ENCODE measurements around the gene POLR3A. TPM values are rescaled to one million over a fixed set of nuclear protein-coding genes. Genes with fewer than 3 reads are reported as not detected.

The POLR3A gene
- total RNA-seq, 2 experiments from 2014 or later, result 6.7 to 6.9 TPM

DNA sequence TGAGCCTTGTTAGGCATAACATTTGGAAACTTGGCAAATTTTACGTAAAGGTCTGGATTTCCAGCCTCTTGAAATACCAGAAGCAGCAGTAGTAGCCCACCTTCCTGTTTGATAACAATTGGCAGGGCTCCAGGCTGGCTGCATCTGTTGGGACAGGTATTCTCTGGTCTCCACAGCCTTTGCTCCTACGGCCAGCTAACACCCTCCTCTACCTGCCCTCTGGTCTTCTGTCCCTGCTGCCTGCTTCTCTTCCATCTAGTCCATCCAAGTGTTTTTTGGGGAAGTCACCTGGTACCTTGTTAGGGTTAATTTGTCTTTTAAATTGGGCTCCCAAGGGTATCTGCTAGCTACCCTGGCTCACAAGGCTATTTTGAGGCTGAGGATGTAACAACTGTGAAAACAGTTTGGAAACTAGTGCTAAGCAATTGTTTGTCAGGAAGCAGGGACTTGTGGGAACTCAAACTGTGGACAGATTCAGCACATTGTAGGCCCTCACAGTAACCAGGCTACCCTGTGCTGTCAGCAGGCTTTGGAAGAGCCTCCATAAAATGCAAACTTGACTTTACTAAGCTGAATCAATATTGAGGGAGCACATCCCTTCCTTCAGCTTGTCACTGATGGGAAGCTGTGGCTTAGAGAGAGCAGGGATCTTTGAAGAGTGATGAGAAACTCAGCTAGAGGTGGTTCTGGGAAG lies 12.9 kb upstream of the POLR3A start:
- Mint-ChIP-seq H3K4me3 (no peak overlapping the region), H3K27ac (peak overlapping the region; percentile 76), H3K9me3 (no peaks in the 10 kb centered on the region), H3K27me3 (no peaks in the 10 kb centered on the region), H3K36me3 (ENCODE audit: low read depth) (peaks cover 65% of the 10 kb centered on the region), H3K4me1 (ENCODE audit: low read depth) (peaks cover 52% of the 10 kb centered on the region)
- H3K36me3 ChIP-seq (ENCODE audit: insufficient read depth, low read length), result peaks cover 56% of the 10 kb centered on the region
- no peaks in the 10 kb centered on the region for H3K27me3 ChIP-seq (ENCODE audit: control insufficient read depth in 1 of 2, insufficient read depth in 2 of 2, low read length in 2 of 2)
- DNase-seq (no peak), ATAC-seq (ENCODE audit: poor library complexity) (no peak)
- ChIA-PET POLR2A (interaction anchor here (1.0 to 2.2 kb wide), 2 partner anchors 9 to 13 kb away, joined by 3 to 11 read pairs; partner anchors contain the start of genes POLR3A and RPS24), CTCF (interaction anchor here (1.3 kb wide), 1 partner anchor 13 kb away, joined by 3 read pairs; the partner anchor contains the start of gene POLR3A)
- peaks cover 34% of the 10 kb centered on the region for H3K4me1 ChIP-seq (ENCODE audit: insufficient read depth, low read length)
- intact Hi-C loops (cut with DNase I, micrococcal nuclease), result no loop called here
- H3K4me3 ChIP-seq (ENCODE audit: low read length), result no peak overlapping the region
- H3K9me3 ChIP-seq (ENCODE audit: control insufficient read depth in 1 of 2, insufficient read depth in 1 of 2, low read length in 2 of 2), result no peaks in the 10 kb centered on the region
- TF ChIP-seq, protein P1, sequence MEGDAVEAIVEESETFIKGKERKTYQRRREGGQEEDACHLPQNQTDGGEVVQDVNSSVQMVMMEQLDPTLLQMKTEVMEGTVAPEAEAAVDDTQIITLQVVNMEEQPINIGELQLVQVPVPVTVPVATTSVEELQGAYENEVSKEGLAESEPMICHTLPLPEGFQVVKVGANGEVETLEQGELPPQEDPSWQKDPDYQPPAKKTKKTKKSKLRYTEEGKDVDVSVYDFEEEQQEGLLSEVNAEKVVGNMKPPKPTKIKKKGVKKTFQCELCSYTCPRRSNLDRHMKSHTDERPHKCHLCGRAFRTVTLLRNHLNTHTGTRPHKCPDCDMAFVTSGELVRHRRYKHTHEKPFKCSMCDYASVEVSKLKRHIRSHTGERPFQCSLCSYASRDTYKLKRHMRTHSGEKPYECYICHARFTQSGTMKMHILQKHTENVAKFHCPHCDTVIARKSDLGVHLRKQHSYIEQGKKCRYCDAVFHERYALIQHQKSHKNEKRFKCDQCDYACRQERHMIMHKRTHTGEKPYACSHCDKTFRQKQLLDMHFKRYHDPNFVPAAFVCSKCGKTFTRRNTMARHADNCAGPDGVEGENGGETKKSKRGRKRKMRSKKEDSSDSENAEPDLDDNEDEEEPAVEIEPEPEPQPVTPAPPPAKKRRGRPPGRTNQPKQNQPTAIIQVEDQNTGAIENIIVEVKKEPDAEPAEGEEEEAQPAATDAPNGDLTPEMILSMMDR (IDR thresholded peaks at IDR 0.05), result no peak
- H3K27ac ChIP-seq (ENCODE audit: low read depth in 1 of 2, low read length in 2 of 2), result no peak overlapping the region

DNA sequence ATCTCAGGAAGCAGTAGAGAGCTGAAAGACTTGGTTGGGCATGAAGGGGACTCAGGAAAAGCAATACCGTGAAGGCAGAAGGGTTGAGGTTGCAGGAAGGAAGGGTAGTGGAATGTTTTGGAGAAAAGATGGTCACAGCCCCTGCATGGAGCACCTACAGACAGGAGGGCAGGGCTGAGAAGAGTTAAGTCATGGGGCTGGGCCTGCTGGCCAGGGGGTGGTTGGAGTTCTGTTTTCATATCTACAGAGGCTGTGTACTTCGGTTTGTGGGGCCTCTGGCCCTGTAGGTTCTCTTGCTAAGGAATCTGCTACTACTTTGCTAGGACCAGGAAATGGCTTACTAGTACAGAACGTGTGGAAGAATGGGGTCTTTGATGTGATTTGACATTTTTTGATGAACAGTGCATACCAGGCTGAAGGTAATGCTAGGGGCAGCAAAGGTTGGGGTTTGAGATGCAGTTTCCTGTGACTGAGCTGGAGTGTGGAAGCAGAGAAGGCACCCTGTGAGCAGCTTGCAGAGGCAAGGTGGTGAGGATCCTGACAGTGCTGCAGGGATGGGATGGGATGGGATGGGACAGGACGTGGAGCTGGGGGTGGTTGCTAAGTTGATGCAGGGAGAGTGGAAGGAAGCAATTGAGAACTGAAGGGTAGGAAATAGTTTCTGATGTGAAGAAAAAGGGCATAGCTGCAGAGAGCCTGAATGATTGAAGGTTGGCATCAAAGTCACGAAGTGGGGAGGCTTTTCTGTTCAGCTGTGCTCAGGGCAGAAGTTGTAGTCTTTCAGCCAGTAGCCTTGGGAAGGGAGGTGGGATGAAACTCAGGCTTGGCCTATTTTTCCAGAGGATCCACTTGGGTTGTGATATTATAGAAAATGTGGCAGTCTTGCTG lies 12.1 kb upstream of the POLR3A start:
- H3K27me3 ChIP-seq (ENCODE audit: control insufficient read depth in 1 of 2, insufficient read depth in 2 of 2, low read length in 2 of 2), result no peaks in the 10 kb centered on the region
- CTCF ChIA-PET, result no interaction called here
- H3K4me3 ChIP-seq (ENCODE audit: low read length), result no peak overlapping the region
- H3K27ac ChIP-seq (ENCODE audit: low read depth in 1 of 2, low read length in 2 of 2), result no peak overlapping the region
- peaks cover 64% of the 10 kb centered on the region for H3K36me3 ChIP-seq (ENCODE audit: insufficient read depth, low read length)
- TF ChIP-seq, protein P1 (IDR thresholded peaks at IDR 0.05), result no peak
- no peaks in the 10 kb centered on the region for H3K9me3 Mint-ChIP-seq
- H3K4me1 ChIP-seq (ENCODE audit: insufficient read depth, low read length), result peaks cover 33% of the 10 kb centered on the region
- ATAC-seq (ENCODE audit: poor library complexity) (no peak), DNase-seq (no peak)
- peaks cover 57% of the 10 kb centered on the region for H3K4me1 Mint-ChIP-seq (ENCODE audit: low read depth)
- POLR2A ChIA-PET, result interaction anchor here (1.0 to 2.2 kb wide), 2 partner anchors 8 to 12 kb away, joined by 3 to 11 read pairs; partner anchors contain the start of genes POLR3A and RPS24
- intact Hi-C loops (cut with DNase I, micrococcal nuclease), result no loop called here
- H3K27me3 Mint-ChIP-seq, result no peaks in the 10 kb centered on the region
- H3K36me3 Mint-ChIP-seq (ENCODE audit: low read depth), result peaks cover 72% of the 10 kb centered on the region
- no peak overlapping the region for H3K4me3 Mint-ChIP-seq
- peak overlapping the region; percentile 76 for H3K27ac Mint-ChIP-seq
- no peaks in the 10 kb centered on the region for H3K9me3 ChIP-seq (ENCODE audit: control insufficient read depth in 1 of 2, insufficient read depth in 1 of 2, low read length in 2 of 2)

DNA sequence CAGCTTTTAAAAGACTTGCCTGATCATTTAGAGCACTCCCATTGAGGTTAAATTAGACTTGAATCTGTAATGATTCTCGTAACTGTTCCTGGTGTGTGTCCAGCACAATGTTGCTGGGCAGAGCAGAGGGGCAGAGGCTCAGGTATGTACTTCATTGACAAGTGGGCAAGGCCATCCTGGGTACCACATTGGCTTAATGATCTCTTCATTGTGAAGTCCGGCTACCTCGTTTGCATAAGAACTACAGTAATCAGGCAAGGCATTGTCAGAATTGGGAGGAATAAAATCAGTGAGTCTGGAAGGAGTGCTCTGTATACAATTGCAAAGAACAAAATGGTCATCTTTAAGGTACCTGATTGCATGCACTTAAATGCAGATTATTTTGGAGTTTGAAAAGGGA lies 10.4 kb upstream of the POLR3A start:
- peaks cover 78% of the 10 kb centered on the region for H3K36me3 ChIP-seq (ENCODE audit: insufficient read depth, low read length)
- H3K4me1 ChIP-seq (ENCODE audit: insufficient read depth, low read length), result peaks cover 50% of the 10 kb centered on the region
- H3K4me1 Mint-ChIP-seq (ENCODE audit: low read depth), result peaks cover 74% of the 10 kb centered on the region
- H3K27me3 ChIP-seq (ENCODE audit: control insufficient read depth in 1 of 2, insufficient read depth in 2 of 2, low read length in 2 of 2), result no peaks in the 10 kb centered on the region
- TF ChIP-seq, protein P1 (IDR thresholded peaks at IDR 0.05), result no peak
- peaks cover 88% of the 10 kb centered on the region for H3K36me3 Mint-ChIP-seq (ENCODE audit: low read depth)
- CTCF ChIA-PET, result no interaction called here
- H3K4me3 ChIP-seq (ENCODE audit: low read length), result no peak overlapping the region
- H3K27ac Mint-ChIP-seq, result peak overlapping the region; percentile 34
- no peak for DNase-seq
- POLR2A ChIA-PET, result no interaction called here
- intact Hi-C loops (cut with DNase I, micrococcal nuclease), result loop anchor here (5.0 to 10.0 kb wide), 3 partner anchors 1028 to 1405 kb away; partner anchors contain the start of genes PPIF (in 1 of the 2), ZCCHC24 (in 1 of the 2) and ZMIZ1 (in 1 of the 2)
- no peak for ATAC-seq (ENCODE audit: poor library complexity)
- H3K9me3 Mint-ChIP-seq, result no peaks in the 10 kb centered on the region
- H3K4me3 Mint-ChIP-seq, result no peak overlapping the region
- H3K9me3 ChIP-seq (ENCODE audit: control insufficient read depth in 1 of 2, insufficient read depth in 1 of 2, low read length in 2 of 2), result no peaks in the 10 kb centered on the region
- no peak overlapping the region for H3K27ac ChIP-seq (ENCODE audit: low read depth in 1 of 2, low read length in 2 of 2)
- H3K27me3 Mint-ChIP-seq, result no peaks in the 10 kb centered on the region

Data from CD4-positive, alpha-beta T cell (primary cell).